OCI-LY7 (cell line): ENCODE measurements around the gene ZC3HAV1L.

Experiments
- EZH2phosphoT487 ChIP-seq: fragments of 200-600 bp; sonication (generic); IDR thresholded peaks from 2 replicates; pipeline ENCODE4 v1.6.1; 2018; ENCODE audit warnings: low read depth, borderline replicate concordance, mild to moderate bottlenecking, mixed run types, antibody characterized with exemption, low read length, moderate library complexity, mixed read lengths
- TF ChIP-seq, protein P1 (sequence below): fragments of 200-600 bp; sonication (generic); conservative IDR thresholded peaks from 2 replicates; pipeline ENCODE4 v1.5.1; 2014; ENCODE audit warnings: mild to moderate bottlenecking, antibody characterized with exemption, low read length, moderate library complexity, mixed read lengths

DNA sequence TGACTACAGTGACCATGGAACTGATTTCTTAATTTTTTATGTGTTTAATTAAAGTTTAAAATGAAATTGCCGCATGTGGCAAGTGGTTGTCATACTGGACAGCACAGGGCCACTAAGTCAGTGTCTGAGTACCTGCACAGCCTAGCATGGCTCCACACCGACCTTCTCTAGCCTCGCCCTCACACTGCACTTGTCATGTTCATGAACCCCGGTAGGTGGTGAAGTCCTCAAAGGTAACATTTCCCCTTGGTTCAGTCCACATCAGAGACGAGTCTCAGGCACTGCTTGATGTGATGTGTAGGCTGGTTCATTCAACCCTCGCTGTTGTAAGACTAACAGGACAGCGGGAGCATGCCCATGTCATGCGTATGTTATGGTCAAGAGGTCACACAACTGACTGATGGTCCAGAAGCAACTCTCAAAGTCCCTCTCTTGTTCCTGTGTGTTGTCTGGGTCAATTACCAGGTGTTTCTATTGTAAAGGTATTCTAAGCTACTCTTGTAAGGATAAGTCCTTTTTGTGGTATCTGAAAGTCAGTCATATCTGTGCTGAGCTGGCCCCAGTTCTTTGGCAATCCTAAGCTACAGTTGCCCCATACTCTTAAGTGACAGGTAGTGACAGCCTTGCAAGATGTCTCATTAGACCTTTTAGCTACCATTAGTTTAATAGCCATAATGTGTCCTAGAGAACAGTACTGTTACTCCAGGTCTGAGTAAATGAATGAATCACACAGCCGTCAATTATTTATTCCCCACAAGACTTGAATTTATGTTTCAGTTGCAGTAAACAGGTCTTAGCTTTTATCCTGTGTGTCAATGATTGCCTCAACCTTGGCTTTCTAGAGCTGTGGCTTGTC lies 32.9 kb upstream of the ZC3HAV1L start:
- TF ChIP-seq, protein P1, sequence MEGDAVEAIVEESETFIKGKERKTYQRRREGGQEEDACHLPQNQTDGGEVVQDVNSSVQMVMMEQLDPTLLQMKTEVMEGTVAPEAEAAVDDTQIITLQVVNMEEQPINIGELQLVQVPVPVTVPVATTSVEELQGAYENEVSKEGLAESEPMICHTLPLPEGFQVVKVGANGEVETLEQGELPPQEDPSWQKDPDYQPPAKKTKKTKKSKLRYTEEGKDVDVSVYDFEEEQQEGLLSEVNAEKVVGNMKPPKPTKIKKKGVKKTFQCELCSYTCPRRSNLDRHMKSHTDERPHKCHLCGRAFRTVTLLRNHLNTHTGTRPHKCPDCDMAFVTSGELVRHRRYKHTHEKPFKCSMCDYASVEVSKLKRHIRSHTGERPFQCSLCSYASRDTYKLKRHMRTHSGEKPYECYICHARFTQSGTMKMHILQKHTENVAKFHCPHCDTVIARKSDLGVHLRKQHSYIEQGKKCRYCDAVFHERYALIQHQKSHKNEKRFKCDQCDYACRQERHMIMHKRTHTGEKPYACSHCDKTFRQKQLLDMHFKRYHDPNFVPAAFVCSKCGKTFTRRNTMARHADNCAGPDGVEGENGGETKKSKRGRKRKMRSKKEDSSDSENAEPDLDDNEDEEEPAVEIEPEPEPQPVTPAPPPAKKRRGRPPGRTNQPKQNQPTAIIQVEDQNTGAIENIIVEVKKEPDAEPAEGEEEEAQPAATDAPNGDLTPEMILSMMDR, result no peak
- TF ChIP-seq EZH2phosphoT487, result no peak
